Cardiac muscle cell (in vitro differentiated cells and primary cell): Measurements from ENCODE around the gene PKLR. TPM values are rescaled to one million over a fixed set of nuclear protein-coding genes. Genes with fewer than 3 reads are reported as not detected.

ENCODE experiments used
- DNase-seq, 2 donors: peaks; one replicate each; pipeline versions ENCODE4 v3.0.0 to v3.0.0-alpha.2; 2010 to 2017; ENCODE audit warnings: low read depth in 1 of 2, low spot score in 1 of 2
- H3K27ac ChIP-seq: fragments of 200-600 bp; sonication (generic); 2 replicates; pipeline ENCODE4 v1.5.1; 2016
- H3K27me3 ChIP-seq: fragments of 200-600 bp; sonication (generic); 2 replicates; pipeline ENCODE4 v1.6.0; 2016; ENCODE audit warnings: control low read depth
- H3K36me3 ChIP-seq: fragments of 200-600 bp; sonication (generic); 2 replicates; pipeline ENCODE4 v1.5.1; 2016; ENCODE audit warnings: control low read depth
- H3K4me1 ChIP-seq: fragments of 200-600 bp; sonication (generic); 2 replicates; pipeline ENCODE4 v1.8.1; 2017; ENCODE audit warnings: low read depth, mild to moderate bottlenecking, mixed run types
- H3K4me3 ChIP-seq: fragments of 200-600 bp; sonication (generic); 2 replicates; pipeline ENCODE4 v1.5.1; 2016; ENCODE audit warnings: mild to moderate bottlenecking
- H3K9me3 ChIP-seq: fragments of 200-600 bp; sonication (generic); 2 replicates; pipeline ENCODE4 v1.5.1; 2017; ENCODE audit warnings: low read depth, mild to moderate bottlenecking, control low read depth
- CTCF ChIP-seq: IDR thresholded peaks from 2 replicates; pipeline ENCODE4 v1.5.1; 2012; ENCODE audit warnings: low read depth, mild to moderate bottlenecking, low read length
- polyA plus RNA-seq: library from polyadenylated mRNA; unstranded; fragments of >200 nt; fragmentation: Nextera tagmentation; extraction: Ambion mirVana; gene quantifications from 2 replicates; pipeline ENCODE4 v1.2.1, GENCODE V29; 2016
- total RNA-seq: library from RNA; depleted of rRNA; stranded (reverse); fragments of >200 nt; gene quantifications from 2 replicates; pipeline ENCODE4 v1.2.3, GENCODE V29; 2016

Gene PKLR
- total and polyA plus RNA-seq, 2 experiments from 2014 or later: 0.06 TPM; not detected in 1

- peak; percentile 98 for DNase-seq
- H3K4me3 ChIP-seq: peak within 1 kb of the TSS; percentile 78
- TF ChIP-seq CTCF: no peak
- no peaks in the 10 kb centered on the region for H3K9me3 ChIP-seq
- peaks cover 20% of the 10 kb centered on the region for H3K36me3 ChIP-seq
- peak within 1 kb of the TSS; percentile 95 for H3K27ac ChIP-seq
- H3K4me1 ChIP-seq: peaks cover 11% of the 10 kb centered on the region
- H3K27me3 ChIP-seq: no peaks in the 10 kb centered on the region
Measured at GRCh38 chr1:155273343-155274245, 27.6 kb downstream of the PKLR start, which contains the start of gene CLK2. TSS of gene CLK2 (minus strand) at chr1:155273504. CDS start at chr1:155270977, 2,527 bp downstream.

GRCh38 chr1:155272466-155273342 lies 28.5 kb downstream of the PKLR start:
- Histone ChIP-seq H3K9me3 (no peaks in the 10 kb centered on the region), H3K36me3 (peaks cover 29% of the 10 kb centered on the region), H3K4me3 (peak overlapping the region; percentile 78), H3K27me3 (no peaks in the 10 kb centered on the region), H3K27ac (peak overlapping the region; percentile 95), H3K4me1 (peaks cover 11% of the 10 kb centered on the region)
- no peak for TF ChIP-seq CTCF
- DNase-seq: peak; percentile 63 to 72

- Histone ChIP-seq H3K9me3 (no peaks in the 10 kb centered on the region), H3K4me1 (peaks cover 11% of the 10 kb centered on the region), H3K4me3 (no peak overlapping the region), H3K27me3 (no peaks in the 10 kb centered on the region), H3K36me3 (peaks cover 52% of the 10 kb centered on the region), H3K27ac (no peak overlapping the region)
- no peak for DNase-seq
- no peak for TF ChIP-seq CTCF
Measured at GRCh38 chr1:155269381-155269780, 31.9 kb downstream of the PKLR start.

GRCh38 chr1:155268630-155269029 lies 32.6 kb downstream of the PKLR start:
- peaks cover 59% of the 10 kb centered on the region for H3K36me3 ChIP-seq
- H3K27me3 ChIP-seq: no peaks in the 10 kb centered on the region
- peaks cover 7% of the 10 kb centered on the region for H3K4me1 ChIP-seq
- H3K9me3 ChIP-seq: no peaks in the 10 kb centered on the region
- no peak for TF ChIP-seq CTCF
- no peak overlapping the region for H3K4me3 ChIP-seq
- no peak for DNase-seq
- H3K27ac ChIP-seq: no peak overlapping the region

GRCh38 chr1:155267373-155267772 lies 33.9 kb downstream of the PKLR start:
- H3K27ac ChIP-seq: peak overlapping the region; percentile 54
- peaks cover 66% of the 10 kb centered on the region for H3K36me3 ChIP-seq

More at GRCh38 chr1:155267373-155267772, 33.9 kb downstream of the PKLR start:
- DNase-seq: no peak
- Histone ChIP-seq H3K4me3 (no peak overlapping the region), H3K9me3 (no peaks in the 10 kb centered on the region), H3K4me1 (peaks cover 6% of the 10 kb centered on the region), H3K27me3 (no peaks in the 10 kb centered on the region)
- no peak for TF ChIP-seq CTCF
